Thyroid gland (tissue), 4 donors: ENCODE measurements around the gene MRNIP. TPM values are rescaled to one million over a fixed set of nuclear protein-coding genes. Genes with fewer than 3 reads are reported as not detected.

ENCODE experiments used
- DNase-seq, 2 donors: peaks; one replicate each; pipeline ENCODE4 v3.0.0-alpha.2; 2019
- H3K27ac ChIP-seq, 3 donors: fragments of 200-600 bp; sonication (generic); 1 replicate in 2 of 3; 2 replicates in 1 of 3; pipeline ENCODE4 v1.5.1; 2016 to 2019; ENCODE audit warnings: mild to moderate bottlenecking in 1 of 3, moderate library complexity in 1 of 3
- H3K27me3 ChIP-seq: fragments of 200-600 bp; sonication (generic); one replicate; pipeline ENCODE4 v1.5.1; 2019
- H3K36me3 ChIP-seq, 2 donors: fragments of 200-600 bp; sonication (generic); one replicate each; pipeline ENCODE4 v1.5.1; 2016 to 2019
- H3K4me1 ChIP-seq, 2 donors: fragments of 200-600 bp; sonication (generic); one replicate each; pipeline ENCODE4 v1.5.1; 2017 to 2019
- H3K4me3 ChIP-seq, 3 donors: fragments of 200-600 bp; sonication (generic); replicated peaks in 1 of 3; 1 replicate in 2 of 3; 2 replicates in 1 of 3; pipeline ENCODE4 v1.5.1; 2016; ENCODE audit warnings: mild to moderate bottlenecking in 1 of 3
- H3K9me3 ChIP-seq: fragments of 200-600 bp; sonication (generic); one replicate; pipeline ENCODE4 v1.5.1; 2017
- CTCF ChIP-seq, 6 experiments: fragments of 200-600 bp in 3 of 6; fragments of 450-650 bp in 3 of 6; sonication (generic) in 3 of 6; IDR thresholded peaks; one replicate each; pipeline ENCODE4 v1.5.1; 2016 to 2019; ENCODE audit warnings: antibody characterized with exemption in 6 of 6, mild to moderate bottlenecking in 2 of 6, inconsistent platforms in 1 of 6, moderate library complexity in 1 of 6
- POLR2A ChIP-seq, 2 donors: fragments of 450-650 bp; IDR thresholded peaks; one replicate each; pipeline ENCODE4 v1.6.1; 2017; ENCODE audit warnings: antibody characterized with exemption in 2 of 2, mild to moderate bottlenecking in 2 of 2, moderate library complexity in 1 of 2
- WGBS, 2 donors: methylation state at CpG; one replicate each; pipeline ENCODE4 v1.1.5; 2017; 5-methylcytosine and 5-hydroxymethylcytosine counted together
- intact Hi-C: fragments of 100-400 bp; cut with DNase I; formaldehyde crosslinking; loops from one replicate; pipeline ENCODE4 v1.15.1; 2023
- total RNA-seq, 4 donors: library from RNA; depleted of rRNA; stranded (reverse); fragments of >200 nt; gene quantifications; one replicate each; pipeline ENCODE4 v1.2.3, GENCODE V29; 2016

The MRNIP gene
- total RNA-seq, 4 donors from 2014 or later: 37.1 to 68.2 (median 52.1) TPM

- TF ChIP-seq CTCF (IDR thresholded peaks at IDR 0.05): no peak
- no peak for TF ChIP-seq POLR2A (IDR thresholded peaks at IDR 0.05)
- Histone ChIP-seq H3K4me3 (no peak overlapping the region), H3K36me3 (peaks cover 24 to 41% of the 10 kb centered on the region in 2 donors), H3K4me1 (peaks cover 34 to 47% of the 10 kb centered on the region in 2 donors), H3K27ac (no peak overlapping the region), H3K9me3 (no peaks in the 10 kb centered on the region), H3K27me3 (no peaks in the 10 kb centered on the region)
- WGBS, 2 donors: 96 to 100% methylated on average over 3 to 20 of the region's 23 CpGs
- DNase-seq: no peak
- intact Hi-C loops: loop anchor here (5.0 kb wide), 2 partner anchors 36 to 59 kb away; partner anchors contain the start of gene MRNIP
Measured at GRCh38 chr5:179798144-179798770, 60.4 kb downstream of the MRNIP start.

GRCh38 chr5:179797741-179798140 is 60.9 kb downstream of the MRNIP start:
- Histone ChIP-seq H3K9me3 (no peaks in the 10 kb centered on the region), H3K36me3 (peaks cover 24 to 41% of the 10 kb centered on the region in 2 donors), H3K4me1 (peaks cover 35 to 51% of the 10 kb centered on the region in 2 donors), H3K4me3 (no peak overlapping the region), H3K27ac (no peak overlapping the region), H3K27me3 (no peaks in the 10 kb centered on the region)
- WGBS, 2 donors: 94 to 97% methylated on average over 21 to 27 of the region's 30 CpGs
- TF ChIP-seq CTCF (IDR thresholded peaks at IDR 0.05): no peak
- TF ChIP-seq POLR2A (IDR thresholded peaks at IDR 0.05): no peak
- no peak for DNase-seq
- intact Hi-C loops: loop anchor here (5.0 kb wide), 2 partner anchors 35 to 60 kb away; partner anchors contain the start of gene MRNIP

GRCh38 chr5:179796877-179797608 is 61.6 kb downstream of the MRNIP start:
- DNase-seq: no peak
- Histone ChIP-seq H3K4me1 (peaks cover 29 to 51% of the 10 kb centered on the region in 2 donors), H3K27ac (peak overlapping the region; percentile 73 to 90 (median 87)), H3K27me3 (no peaks in the 10 kb centered on the region), H3K9me3 (no peaks in the 10 kb centered on the region), H3K4me3 (peak overlapping the region in 1 of 3 donors; percentile 89), H3K36me3 (peaks cover 24 to 41% of the 10 kb centered on the region in 2 donors)
- TF ChIP-seq POLR2A (IDR thresholded peaks at IDR 0.05) (no peak), CTCF (IDR thresholded peaks at IDR 0.05) (no peak)
- intact Hi-C loops: loop anchor here (5.0 kb wide), 2 partner anchors 35 to 60 kb away; partner anchors contain the start of gene MRNIP
- 90 to 94% methylated on average over 19 to 21 of the region's 21 CpGs for WGBS, 2 donors

GRCh38 chr5:179795863-179796833 is 62.5 kb downstream of the MRNIP start:
- no peaks in the 10 kb centered on the region for H3K9me3 ChIP-seq
- peak overlapping the region; percentile 56 to 89 (median 58) for H3K4me3 ChIP-seq
- 12 to 36% methylated on average over 11 to 36 of the region's 113 CpGs for WGBS, 2 donors
- intact Hi-C loops: loop anchor here (5.0 kb wide), 2 partner anchors 34 to 61 kb away; partner anchors contain the start of gene MRNIP
- H3K27ac ChIP-seq: peak overlapping the region; percentile 73 to 90 (median 87)
- TF ChIP-seq CTCF (IDR thresholded peaks at IDR 0.05): peak; percentile 20 to 94 (median 86)
- peak in 1 of 2 donors; percentile 55 for TF ChIP-seq POLR2A (IDR thresholded peaks at IDR 0.05)
- H3K4me1 ChIP-seq: peaks cover 27 to 49% of the 10 kb centered on the region in 2 donors
- DNase-seq: peak; percentile 86 to 87
- peaks cover 24 to 38% of the 10 kb centered on the region in 2 donors for H3K36me3 ChIP-seq
- no peaks in the 10 kb centered on the region for H3K27me3 ChIP-seq
